ENCODE measurements around the gene ABCA6. TPM values are rescaled to one million over a fixed set of nuclear protein-coding genes. Genes with fewer than 3 reads are reported as not detected.

ABCA6 gene
- polyA plus RNA-seq, 2 of the 4 experiments (the other 2 are of a cell fraction) = 0.05 TPM; not detected in 1

DNA sequence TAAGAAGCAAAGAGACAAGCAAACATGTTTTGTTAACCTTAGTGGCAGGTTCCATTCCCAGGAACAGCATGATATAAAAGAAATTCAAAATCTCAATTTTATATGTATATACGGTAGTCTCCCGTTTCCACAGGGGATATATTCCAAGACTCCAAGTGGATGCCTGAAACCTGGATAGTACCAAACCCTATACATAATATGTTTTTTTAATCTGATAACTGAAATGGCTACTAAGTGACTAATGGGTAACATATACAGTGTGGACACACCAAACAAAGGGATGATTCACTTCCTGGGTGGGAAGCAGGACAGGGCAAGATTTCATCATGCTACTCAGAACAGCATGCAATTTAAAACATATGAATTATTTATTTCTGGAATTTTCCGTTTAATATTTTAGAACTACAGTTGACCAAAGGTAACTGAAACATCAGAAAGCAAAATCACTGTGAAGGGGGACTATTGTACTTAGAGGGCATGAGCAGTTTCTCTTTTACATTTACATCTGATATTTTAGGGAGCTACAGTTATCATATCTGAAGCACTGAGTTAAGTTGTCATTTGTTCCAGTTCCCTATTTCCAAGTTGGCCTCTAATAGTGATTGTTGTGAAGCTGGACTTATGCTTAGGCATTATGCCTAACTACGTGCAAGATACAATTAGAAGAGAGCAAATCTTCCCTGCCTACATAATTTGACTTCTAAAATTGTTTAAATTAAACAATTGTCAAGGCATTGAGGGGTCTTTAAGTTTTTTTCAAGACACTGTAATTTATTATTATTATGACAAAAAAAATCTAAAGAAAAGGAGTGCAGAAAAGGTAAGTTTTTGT is 34.1 kb upstream of the ABCA6 start (continued):
- TF ChIP-seq JUN (IDR thresholded peaks at IDR 0.05) = peak; percentile 70 to 74; a peak in 3 of 5 replicates

DNA sequence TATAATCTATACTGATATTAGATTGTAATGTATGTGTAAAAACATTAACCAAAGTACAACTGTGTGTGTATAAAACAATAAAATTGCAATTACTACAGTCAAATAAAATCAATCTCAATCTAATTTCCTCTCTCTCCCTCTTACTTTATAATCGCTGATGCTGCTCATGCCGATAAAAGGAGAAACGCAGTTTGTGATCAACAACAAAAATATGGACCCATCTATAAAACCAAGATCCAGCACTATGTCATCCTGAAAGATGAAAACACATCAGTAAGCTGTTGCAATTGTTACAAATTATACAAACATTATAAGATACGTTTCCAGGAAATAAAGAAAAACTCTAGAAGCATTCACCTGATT is 33.5 kb upstream of the ABCA6 start:
- FAIRE-seq = no peak
- Histone ChIP-seq H3K4me2 (peak overlapping the region; percentile 62), H3K9me3 (0 out of 3 replicates have a peak, but pooled peaks cover 3% of the 10 kb centered on the region), H3K4me3 (no peak overlapping the region), H3K27ac (peak overlapping the region; percentile 76 to 85), H3K4me1 (peaks cover 24% of the 10 kb centered on the region)
- ATAC-seq = peak; percentile 41 to 51; a peak in 4 of 6 replicates
- no peak for DNase-seq (ENCODE audit: low read depth in 1 of 2, low spot score in 1 of 2)
- CTCF ChIA-PET = no interaction called here
- TF ChIP-seq MYC (IDR thresholded peaks at IDR 0.05; ENCODE audit: borderline replicate concordance, low read length) (no peak), RNF2 (IDR thresholded peaks at IDR 0.05; ENCODE audit: borderline replicate concordance, low read depth) (no peak), CHD4 (IDR thresholded peaks at IDR 0.05; ENCODE audit: borderline replicate concordance) (no peak), KDM1A (IDR thresholded peaks at IDR 0.05; ENCODE audit: low read depth) (no peak), KDM5A (IDR thresholded peaks at IDR 0.05) (no peak), NFE2L2 (conservative IDR thresholded peaks at IDR 0.05; ENCODE audit: low read length) (no peak), BHLHE40 (IDR thresholded peaks at IDR 0.05; ENCODE audit: low read depth, low read length) (no peak), POLR2A (IDR thresholded peaks at IDR 0.05; ENCODE audit: low read length) (no peak), ELK1 (IDR thresholded peaks at IDR 0.05; ENCODE audit: low read depth, low read length) (no peak), HEYL (CRISPR knock-in tag; IDR thresholded peaks at IDR 0.05) (no peak), EP300 (IDR thresholded peaks at IDR 0.05) (no peak), ZC3H11A (IDR thresholded peaks at IDR 0.05) (no peak), HOXA7 (CRISPR knock-in tag; IDR thresholded peaks at IDR 0.05) (no peak), E2F6 (IDR thresholded peaks at IDR 0.05; ENCODE audit: borderline replicate concordance, low read depth) (no peak), RCOR1 (IDR thresholded peaks at IDR 0.05; ENCODE audit: low read depth, low read length) (no peak), PHF8 (IDR thresholded peaks at IDR 0.05; ENCODE audit: borderline replicate concordance, low read depth) (no peak)
- TF ChIP-seq, protein P1, sequence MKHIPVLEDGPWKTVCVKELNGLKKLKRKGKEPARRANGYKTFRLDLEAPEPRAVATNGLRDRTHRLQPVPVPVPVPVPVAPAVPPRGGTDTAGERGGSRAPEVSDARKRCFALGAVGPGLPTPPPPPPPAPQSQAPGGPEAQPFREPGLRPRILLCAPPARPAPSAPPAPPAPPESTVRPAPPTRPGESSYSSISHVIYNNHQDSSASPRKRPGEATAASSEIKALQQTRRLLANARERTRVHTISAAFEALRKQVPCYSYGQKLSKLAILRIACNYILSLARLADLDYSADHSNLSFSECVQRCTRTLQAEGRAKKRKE (CRISPR knock-in tag; IDR thresholded peaks at IDR 0.05; ENCODE audit: low read depth) = no peak
- TF ChIP-seq, protein P2, sequence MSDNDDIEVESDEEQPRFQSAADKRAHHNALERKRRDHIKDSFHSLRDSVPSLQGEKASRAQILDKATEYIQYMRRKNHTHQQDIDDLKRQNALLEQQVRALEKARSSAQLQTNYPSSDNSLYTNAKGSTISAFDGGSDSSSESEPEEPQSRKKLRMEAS (IDR thresholded peaks at IDR 0.05) = no peak
- WGBS (ENCODE audit: missing lambda C conversion rate) = 20% methylated on average over 4 of the region's 4 CpGs
- POLR2A ChIA-PET = no interaction called here

DNA sequence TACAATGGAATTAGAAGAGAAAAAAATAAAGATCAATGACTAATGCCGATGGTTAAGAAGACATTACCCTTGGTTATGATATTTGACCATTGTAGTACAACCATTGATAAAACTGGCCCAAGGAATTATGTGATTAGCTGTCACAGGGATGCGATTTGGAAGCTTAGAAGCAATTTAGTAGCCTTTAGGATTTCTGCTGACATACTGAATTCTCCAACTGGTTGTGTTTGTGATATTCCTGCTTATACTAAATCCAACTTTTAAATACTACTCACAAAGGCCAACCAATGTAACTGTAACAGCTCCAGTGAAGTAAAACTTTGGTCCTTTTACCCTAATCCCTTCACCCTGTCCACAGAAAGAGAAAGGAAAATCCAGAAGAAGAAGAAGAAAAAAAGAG is 31.4 kb upstream of the ABCA6 start:
- ChIA-PET CTCF (no interaction called here), POLR2A (no interaction called here)
- no peak for DNase-seq (ENCODE audit: low read depth in 1 of 2, low spot score in 1 of 2)
- Histone ChIP-seq H3K9me3 (0 out of 3 replicates have a peak, but pooled peaks cover 3% of the 10 kb centered on the region), H3K27ac (peak overlapping the region in 1 of 2 experiments; percentile 25; a peak in 2 of 6 replicates), H3K4me1 (peaks cover 18% of the 10 kb centered on the region), H3K4me3 (no peak overlapping the region), H3K4me2 (no peak overlapping the region)
- WGBS (ENCODE audit: missing lambda C conversion rate) = 46% methylated on average over 2 of the region's 2 CpGs
- FAIRE-seq = no peak
- TF ChIP-seq ZC3H11A (IDR thresholded peaks at IDR 0.05) = no peak
- peak; percentile 74 for TF ChIP-seq MAFK (IDR thresholded peaks at IDR 0.05; ENCODE audit: partially characterized antibody)
- no peak for ATAC-seq
